Measurements from ENCODE around the gene UBE2Z.
"Not testable (repeated sequence)": the region's sequence is repeated elsewhere in the genome, so short reads cannot be mapped to it uniquely, and the experiment has no call there.

The UBE2Z gene

DNA sequence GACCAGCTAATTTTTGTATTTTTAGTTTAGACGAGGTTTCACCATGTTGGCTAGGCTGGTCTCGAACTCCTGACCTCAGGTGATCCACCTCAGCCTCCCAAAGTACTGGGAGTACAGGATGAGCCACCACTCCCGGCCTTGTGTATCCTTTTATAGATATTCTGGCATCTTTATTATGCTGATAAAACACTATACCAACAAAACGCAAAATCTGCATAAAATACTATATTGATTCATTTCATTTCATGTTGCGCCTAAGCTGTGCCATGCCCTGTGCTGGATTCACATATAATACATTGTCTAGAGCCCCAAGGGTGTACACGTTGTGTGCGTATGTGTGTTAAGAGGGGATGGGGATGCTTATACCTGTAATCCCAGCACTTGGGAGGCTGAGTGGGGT, 3.8 kb upstream of the UBE2Z start:
- DNase-seq (ENCODE audit: low read depth in 3 of 3), result no peak

DNA sequence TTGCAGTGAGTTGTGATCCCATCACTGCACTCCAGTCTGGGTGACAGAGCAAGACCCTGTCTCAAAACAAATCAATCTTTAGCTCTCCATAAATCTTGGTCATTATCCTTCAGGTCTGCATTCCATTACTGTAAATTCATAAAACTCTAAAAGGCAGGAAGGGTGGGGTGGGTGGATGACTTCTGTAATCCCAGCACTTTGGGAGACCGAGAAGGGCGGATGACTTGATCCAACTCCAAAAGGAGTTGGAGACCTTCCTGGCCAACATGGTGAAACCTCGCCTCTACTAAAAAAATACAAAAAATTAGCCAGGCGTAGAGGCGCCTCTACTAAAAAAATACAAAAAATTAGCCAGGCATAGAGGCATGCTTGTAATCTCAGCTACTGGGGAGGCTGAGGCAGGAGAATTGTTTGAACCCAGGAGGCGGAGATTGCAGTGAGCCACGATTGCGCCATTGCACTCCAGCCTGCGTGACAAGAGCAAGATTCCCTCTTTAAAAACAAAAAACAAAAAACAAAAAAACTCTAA, 2.2 kb upstream of the UBE2Z start:
- no peak for DNase-seq (ENCODE audit: low read depth in 3 of 3)

GRCh38 chr17:48907713-48908046, 527 bp upstream of the UBE2Z start:
- DNase-seq (ENCODE audit: low read depth in 3 of 3), result no peak

- peak; percentile 75 to 91 (median 79) for DNase-seq (ENCODE audit: low read depth in 3 of 3)
Measured at GRCh38 chr17:48908853-48909394, 717 bp downstream of the UBE2Z start.

- no peak for DNase-seq (ENCODE audit: low read depth in 3 of 3)
Measured at GRCh38 chr17:48909783-48910182, 1.6 kb downstream of the UBE2Z start.

DNA sequence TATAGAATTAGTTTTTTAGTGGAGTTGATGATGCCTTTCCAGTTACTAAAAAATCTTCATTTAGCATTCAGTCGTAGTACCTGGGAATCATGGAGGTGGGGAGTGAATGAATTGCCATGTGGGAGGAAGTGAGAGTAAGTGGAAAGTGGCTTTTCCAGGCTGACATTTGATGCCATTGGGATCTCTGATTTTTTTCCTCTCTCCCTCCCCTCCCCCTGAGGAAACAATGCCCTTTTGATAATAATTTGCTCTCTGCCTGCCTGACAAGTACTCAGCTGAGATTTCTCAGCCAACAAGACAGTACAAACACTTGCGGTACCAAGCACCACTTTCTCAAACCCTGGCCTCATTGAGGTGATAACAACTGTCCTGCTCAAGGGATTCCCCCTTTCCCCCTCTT, 2.2 kb downstream of the UBE2Z start:
- no peak for DNase-seq (ENCODE audit: low read depth in 3 of 3)

DNA sequence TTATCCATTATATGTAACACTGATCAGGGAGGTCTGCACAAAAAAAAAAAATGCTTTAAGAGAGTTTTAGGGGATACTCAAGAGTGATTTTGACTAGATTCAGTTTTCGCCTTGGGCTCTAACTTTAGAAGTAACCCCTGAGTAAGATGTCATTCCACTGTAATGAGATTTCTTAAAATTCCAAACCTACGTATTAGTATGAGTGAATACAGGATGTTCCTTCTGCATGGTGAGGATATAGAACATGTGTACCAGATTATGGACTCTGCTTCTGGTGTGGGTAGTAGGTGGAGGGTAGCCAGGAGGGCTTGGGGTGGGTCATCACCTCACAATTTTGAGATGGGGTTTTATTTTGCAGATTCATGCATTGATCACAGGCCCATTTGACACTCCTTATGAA, 4.3 kb downstream of the UBE2Z start:
- no peak for DNase-seq (ENCODE audit: low read depth in 3 of 3)

DNA sequence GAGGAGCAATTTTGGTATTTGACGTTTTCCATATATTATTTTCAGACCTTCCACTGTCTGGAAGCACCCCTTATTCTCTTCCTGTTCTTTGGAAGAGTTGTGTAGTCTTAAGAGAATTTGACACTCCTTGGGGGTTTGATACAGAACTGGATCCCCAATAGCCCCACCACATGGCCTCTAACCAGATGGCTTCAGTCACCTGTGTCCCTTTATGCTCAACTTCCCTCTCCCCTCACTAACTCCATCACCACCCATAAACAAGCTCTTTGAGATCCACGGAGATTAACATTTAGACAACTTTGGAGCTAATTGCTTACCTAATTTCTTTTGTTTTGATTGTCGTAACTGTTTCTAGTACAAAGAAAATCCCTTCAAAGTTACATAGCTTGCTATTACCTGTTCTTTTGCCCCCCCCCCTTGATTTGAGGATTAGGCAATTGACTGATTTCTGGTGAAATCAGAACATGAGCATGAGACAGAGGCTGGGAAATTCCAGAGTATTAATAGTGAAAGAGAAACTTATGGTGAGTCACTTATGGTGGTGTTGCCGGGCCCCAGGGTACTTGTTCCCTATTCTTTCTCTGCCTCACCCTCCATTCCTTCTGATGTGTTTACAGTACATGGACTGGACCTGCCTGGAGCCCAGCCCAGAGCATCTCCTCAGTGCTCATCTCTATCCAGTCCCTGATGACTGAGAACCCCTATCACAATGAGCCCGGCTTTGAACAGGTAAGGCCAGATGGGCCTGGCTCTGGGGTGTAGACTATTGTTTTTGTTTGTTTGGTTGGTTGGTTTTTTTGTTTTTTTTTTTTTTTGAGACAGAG, 7.5 kb downstream of the UBE2Z start:
- DNase-seq (ENCODE audit: low read depth in 3 of 3), result peak in 2 of 3 donors; percentile 49 to 50

- DNase-seq (ENCODE audit: low read depth in 3 of 3), result no peak
Measured at GRCh38 chr17:48925251-48925990, 17.2 kb downstream of the UBE2Z start.

DNA sequence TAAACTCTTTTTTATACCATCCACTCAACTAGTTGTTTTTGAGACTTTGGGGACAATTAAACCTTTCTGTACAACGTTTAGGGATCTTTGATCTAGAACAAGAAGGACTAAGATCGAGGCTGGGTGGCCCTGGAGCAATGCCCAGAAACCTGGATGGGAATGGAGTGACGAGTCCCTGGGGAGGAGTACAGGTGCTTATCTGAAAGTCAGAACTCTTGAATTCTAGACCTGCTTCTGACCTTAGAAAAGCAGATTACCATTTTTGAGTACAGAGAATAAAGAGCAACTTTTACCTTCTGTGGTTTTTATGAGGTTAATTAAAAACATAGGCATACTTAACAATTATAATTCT, 17.8 kb downstream of the UBE2Z start:
- DNase-seq (ENCODE audit: low read depth in 3 of 3), result no peak

DNA sequence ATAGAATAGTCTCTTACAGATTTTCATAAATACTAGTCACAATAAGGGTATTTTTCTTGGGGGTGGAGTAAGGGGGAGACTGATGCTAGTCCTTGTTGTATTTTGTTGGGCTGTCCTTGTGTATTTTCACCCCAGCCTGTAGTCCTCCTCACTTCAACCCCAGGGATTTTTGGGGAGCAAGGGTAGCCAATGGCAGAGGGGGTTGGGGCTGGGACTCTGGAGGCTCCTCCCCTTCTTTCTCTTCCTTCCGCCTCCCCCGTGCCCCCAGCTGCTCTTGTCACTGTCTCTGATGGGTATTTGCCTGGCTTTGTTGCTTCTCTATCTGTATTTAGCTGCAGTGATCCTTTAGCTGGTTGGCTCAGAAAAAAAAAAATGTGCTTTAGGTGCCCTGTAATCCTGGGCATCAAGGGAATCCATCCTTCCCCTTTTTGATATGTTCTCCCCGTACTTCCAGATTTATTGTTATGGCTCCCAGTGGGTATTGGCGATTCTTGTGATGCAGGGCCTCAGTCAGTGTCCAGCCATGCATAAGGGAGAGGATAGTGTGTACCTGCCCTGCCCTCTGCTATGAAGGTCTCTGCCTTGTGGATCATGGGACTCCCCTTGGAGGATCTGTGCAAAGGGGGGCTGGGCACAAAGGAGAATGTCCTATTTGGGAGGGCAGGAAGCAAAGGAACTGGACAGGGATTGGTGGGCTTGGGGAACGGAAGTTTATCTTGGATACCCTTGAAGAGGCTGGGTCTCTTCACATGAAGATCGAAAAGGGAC, 20.0 kb downstream of the UBE2Z start:
- no peak for DNase-seq (ENCODE audit: low read depth in 3 of 3)

- no peak for DNase-seq (ENCODE audit: low read depth in 3 of 3)
Measured at GRCh38 chr17:48928876-48929811, 20.9 kb downstream of the UBE2Z start.

DNA sequence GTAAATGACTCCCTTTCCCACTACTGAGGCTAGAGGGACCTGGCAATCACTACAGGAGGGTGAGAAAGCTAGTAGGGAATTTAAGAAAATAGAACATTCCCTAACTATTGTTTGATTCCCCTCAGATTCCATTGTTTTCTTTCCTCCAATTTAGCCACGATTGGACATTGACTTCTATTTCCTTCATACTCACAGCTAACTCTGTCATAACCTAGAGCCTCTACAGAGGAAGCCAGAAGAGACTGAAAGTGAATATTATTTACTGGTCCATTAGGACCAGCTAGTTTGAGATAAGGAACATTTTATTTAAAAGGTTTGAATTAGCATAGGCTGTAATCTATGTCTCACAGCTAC, 21.6 kb downstream of the UBE2Z start:
- DNase-seq (ENCODE audit: low read depth in 3 of 3), result no peak

GRCh38 chr17:48930435-48930873, 22.2 kb downstream of the UBE2Z start:
- no peak for DNase-seq (ENCODE audit: low read depth in 3 of 3)

DNA sequence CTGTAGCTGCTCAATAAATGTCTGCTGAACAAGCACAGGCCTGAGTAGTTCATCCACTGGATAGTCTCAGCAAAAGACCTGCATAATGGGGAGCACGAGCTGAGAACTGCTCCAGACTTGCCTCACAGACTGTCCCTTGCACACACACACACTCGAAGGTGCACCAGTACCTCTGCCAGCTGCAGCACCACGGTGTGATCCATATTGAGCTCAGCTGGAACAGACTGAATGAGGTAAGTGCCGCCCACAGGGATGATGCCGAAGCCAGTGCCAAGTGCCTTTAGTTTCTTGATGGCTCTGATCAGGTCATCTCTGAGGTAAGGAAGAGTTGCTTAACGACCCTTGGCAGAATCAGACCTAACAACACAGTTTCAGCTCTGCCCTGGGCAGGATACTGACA, 24.8 kb downstream of the UBE2Z start:
- no peak for DNase-seq (ENCODE audit: low read depth in 3 of 3)

DNA sequence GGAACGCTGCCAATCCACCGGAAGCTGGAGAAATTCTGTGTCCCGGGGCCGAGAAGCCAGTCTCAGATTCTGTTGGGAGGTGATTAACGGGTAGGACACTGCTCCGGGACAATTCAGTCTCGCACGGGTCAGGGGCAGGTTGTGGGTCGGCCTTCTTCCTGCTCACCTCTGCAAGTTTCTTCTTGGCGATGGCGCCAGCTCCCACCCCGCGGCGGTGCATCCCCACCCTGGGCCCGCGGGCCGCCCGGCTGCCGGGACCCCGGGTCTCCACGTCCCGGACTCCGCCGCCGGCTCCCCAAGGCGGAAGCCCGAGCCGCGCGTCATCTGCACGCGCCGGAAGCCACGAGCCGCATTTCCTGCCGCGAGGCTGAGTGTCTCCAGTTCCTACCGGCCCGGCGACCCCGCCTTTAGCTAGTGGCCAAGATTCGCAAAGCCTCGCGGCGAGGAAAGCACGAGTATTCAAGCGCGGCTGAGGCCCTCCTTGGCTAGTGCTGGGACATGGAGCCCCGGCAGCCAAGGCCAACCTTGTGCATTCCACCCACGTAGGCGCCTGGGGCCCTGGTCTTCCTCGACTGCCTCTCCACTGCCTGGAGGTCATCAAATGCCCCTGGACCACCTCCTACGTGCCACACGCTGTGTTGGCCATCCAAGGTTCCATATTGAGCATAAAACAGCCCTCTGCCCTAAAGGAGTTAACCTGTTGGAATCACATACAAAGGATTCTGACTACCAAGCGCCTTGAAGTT, 36.5 kb downstream of the UBE2Z start, which contains the start of gene SNF8:
SNF8 (minus strand) TSS at position 328 of the 746 bp plus-strand sequence; CDS start at position 220, 108 bp downstream.
- DNase-seq (ENCODE audit: low read depth in 3 of 3), result peak; percentile 88 to 92 (median 91)

DNA sequence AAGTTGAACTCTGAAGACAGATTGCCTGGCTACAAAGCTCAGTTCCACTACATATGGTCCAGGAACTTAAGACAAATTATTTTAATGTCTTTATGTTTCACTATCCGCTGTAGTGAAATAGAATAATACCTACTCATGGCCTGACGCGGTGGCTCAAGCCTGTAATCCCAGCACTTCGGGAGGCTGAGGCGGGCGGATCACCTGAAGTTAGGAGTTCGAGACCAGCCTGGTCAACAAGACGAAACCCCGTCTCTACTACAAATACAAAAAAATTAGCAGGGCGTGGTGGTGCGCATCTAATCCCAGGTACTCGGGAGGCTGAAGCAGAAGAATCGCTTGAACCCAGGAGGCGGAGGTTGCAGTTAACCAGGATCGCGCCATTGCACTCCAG, 37.0 kb downstream of the UBE2Z start:
- not testable (repeated sequence) for DNase-seq (ENCODE audit: low read depth in 3 of 3)

GRCh38 chr17:48951572-48951971, 43.4 kb downstream of the UBE2Z start:
- DNase-seq (ENCODE audit: low read depth in 3 of 3), result no peak

DNA sequence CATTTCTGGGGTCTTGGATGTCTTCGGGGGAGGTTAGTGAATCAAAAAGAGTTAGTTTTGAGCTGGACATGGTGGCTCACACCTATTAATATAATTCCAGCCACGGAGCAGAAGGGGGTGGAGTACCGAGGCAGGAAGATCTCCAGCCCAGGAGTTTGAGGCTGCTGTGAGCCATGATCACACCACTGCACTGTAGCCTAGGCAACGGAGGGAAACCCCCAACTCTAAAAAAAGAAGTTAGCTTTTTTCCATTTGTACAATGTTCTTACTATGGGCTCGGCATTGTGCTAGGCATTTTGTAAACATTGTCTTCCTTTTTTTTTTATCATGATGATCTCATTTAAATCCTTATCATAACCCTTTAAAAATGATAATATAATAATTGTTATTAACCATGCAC, 44.7 kb downstream of the UBE2Z start:
- no peak for DNase-seq (ENCODE audit: low read depth in 3 of 3)

- no peak for DNase-seq (ENCODE audit: low read depth in 3 of 3)
Measured at GRCh38 chr17:48954300-48954755, 46.1 kb downstream of the UBE2Z start.
